ENCODE measurements around the gene BPI.
"Not testable (repeated sequence)": the region's sequence is repeated elsewhere in the genome, so short reads cannot be mapped to it uniquely, and the experiment has no call there.

BPI gene

DNA sequence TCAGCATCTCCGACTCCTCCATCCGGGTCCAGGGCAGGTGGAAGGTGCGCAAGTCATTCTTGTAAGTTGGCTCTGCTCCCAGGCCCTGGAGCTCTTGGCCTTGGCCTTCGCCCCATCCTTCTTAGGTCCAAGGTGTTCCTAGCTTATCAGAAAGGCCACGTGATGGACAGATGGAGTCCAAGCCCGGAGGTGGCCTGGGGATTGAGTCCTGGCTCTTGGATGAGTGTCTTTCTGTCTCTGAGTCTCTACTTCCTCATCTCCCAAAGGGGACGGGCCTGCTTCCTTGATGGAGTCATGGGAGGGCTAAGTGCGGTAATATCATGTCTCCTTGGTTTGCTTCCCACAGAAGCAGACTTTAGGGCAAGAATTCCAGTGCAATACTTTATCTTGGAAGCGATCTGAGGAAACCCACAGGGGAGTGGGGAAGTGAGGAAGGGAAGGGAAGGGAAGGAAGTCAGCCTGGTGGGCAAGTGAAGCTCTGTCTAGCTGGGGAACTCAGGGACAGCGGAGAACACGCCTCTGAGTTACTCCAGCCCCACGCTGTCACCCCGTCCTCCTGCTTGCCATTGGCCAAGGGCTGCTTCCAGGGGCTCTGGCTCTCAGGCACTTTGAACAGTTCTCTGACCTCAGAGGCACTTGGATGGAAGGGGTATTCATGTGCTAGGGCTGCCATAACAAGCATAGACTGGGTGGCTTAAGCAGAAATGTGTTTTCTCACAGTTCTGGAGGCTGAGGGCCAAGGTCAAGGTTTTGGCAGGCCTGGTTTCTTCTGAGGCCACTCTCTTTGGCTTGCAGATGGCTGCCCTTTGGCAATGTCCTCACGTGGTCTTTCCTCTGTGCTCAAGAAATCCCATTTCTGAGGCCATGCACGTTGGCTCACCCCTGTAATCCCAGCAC lies 47.2 kb downstream of the BPI start:
- DNase-seq (no peak), ATAC-seq (no peak)
- Mint-ChIP-seq H3K9me3 (no peaks in the 10 kb centered on the region), H3K27me3 (peaks cover 8% of the 10 kb centered on the region), H3K4me3 (no peak overlapping the region), H3K27ac (no peak overlapping the region), H3K4me1 (no peaks in the 10 kb centered on the region)

DNA sequence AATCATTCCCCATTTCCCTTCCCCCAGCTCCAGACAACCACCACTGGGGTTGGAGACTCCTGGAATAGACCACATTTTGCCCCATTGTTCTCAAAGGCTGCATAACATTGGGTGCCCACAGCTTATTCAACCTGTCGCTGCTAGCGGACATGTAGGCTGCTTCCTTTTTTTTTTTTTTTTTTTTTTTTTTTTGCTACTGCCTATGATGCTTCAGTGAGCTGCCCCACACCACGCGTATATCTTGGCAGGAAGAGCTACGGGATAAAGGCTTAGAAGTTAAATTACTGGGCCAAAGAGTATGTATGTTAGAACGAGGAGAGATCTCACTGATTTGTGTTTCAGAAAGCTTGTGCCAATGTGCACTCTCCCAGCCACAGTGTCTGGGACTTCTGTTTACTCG lies 49.4 kb downstream of the BPI start:
- Mint-ChIP-seq H3K9me3 (no peaks in the 10 kb centered on the region), H3K4me3 (no peak overlapping the region), H3K27ac (no peak overlapping the region), H3K4me1 (peaks cover 9% of the 10 kb centered on the region), H3K27me3 (peaks cover 8% of the 10 kb centered on the region)
- ATAC-seq (no peak), DNase-seq (no peak)

DNA sequence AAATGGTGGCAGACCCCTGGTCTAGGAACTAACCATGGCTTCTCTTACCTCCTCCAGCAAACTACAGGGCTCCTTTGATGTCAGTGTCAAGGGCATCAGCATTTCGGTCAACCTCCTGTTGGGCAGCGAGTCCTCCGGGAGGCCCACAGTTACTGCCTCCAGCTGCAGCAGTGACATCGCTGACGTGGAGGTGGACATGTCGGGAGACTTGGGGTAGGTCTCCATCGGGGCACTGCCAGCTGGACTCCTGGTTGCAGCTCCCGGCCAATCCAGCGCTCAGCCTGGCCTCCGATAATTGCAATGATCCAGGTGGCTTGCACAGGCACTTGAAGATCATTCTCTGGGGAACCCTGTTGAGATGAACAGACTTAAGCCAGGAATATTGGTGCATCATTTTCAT lies 50.3 kb downstream of the BPI start:
- H3K27ac Mint-ChIP-seq = no peak overlapping the region
- DNase-seq (no peak), ATAC-seq (no peak)
- no peaks in the 10 kb centered on the region for H3K9me3 Mint-ChIP-seq
- no peak overlapping the region for H3K4me3 Mint-ChIP-seq
- H3K4me1 Mint-ChIP-seq = peaks cover 9% of the 10 kb centered on the region
- H3K27me3 Mint-ChIP-seq = peaks cover 6% of the 10 kb centered on the region

DNA sequence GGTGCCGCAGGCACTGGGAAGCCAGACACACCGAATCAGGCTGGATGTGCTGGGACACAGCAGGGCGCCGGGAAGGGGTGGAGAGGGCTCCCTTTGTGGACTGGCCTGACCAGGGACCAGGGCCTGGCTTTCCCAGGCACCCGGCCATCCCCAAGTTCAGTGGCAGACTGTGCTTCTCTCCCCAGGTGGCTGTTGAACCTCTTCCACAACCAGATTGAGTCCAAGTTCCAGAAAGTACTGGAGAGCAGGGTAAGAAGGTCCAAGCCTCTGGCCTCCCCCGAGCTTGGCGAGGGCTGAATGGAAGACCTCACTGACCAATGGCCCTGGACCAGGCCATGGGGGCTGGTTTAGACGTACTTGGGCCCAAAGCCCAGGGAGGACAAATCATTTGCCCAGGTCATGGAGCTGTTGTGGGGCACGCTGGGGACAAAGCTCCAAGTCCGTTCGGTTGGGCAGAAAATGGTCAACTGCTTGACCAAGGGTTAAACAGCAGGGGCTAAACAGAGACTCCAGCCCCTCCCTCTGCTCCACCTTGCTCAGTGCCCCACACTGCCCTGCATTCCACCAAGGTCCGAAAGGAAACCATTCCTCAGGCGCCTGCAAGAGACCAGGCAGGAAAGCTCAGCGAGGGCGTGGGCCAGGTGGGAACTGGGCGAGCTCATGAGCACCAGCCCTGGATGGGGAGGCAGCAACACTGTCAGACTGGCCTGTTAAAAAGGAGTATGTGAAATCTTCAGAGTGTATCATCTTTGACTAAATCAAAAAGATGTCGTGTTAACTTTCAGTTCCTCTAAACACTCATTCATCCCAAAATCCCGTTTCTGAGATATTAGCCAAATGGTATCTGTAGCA lies 51.4 kb downstream of the BPI start:
- Mint-ChIP-seq H3K4me3 (no peak overlapping the region), H3K27me3 (no peaks in the 10 kb centered on the region), H3K4me1 (peaks cover 9% of the 10 kb centered on the region), H3K27ac (no peak overlapping the region), H3K9me3 (no peaks in the 10 kb centered on the region)
- DNase-seq (no peak), ATAC-seq (no peak)

DNA sequence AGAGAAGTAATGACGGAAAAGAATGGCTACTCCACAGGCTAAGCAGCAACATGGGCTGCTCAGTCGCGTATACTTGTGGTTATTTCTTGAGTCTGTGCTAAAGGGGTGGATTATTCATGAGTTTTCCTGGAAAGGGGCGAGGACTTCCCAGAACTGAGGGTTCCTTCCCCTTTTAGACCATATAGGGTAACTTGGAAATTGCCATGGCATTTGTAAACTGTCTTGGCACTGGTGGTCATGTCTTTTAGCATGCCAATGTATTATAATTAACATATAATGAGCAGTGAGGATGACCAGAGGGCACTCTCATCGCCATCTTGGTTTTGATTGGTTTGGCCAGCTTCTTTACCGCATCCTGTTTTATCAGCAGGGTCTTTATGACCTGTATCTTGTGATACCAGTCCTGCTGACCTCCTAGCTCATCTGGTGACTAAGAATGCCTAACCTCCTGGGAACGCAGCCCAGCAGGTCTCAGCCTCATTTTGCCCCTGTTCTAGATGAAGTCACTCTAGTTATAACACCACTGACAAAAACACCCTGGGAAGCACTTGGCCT lies 53.8 kb downstream of the BPI start:
- Mint-ChIP-seq H3K4me1 (peaks cover 9% of the 10 kb centered on the region), H3K27me3 (no peaks in the 10 kb centered on the region), H3K4me3 (no peak overlapping the region), H3K27ac (no peak overlapping the region), H3K9me3 (no peaks in the 10 kb centered on the region)
- ATAC-seq (peak; percentile 37), DNase-seq (peak in 1 of 2 donors; percentile 8)

DNA sequence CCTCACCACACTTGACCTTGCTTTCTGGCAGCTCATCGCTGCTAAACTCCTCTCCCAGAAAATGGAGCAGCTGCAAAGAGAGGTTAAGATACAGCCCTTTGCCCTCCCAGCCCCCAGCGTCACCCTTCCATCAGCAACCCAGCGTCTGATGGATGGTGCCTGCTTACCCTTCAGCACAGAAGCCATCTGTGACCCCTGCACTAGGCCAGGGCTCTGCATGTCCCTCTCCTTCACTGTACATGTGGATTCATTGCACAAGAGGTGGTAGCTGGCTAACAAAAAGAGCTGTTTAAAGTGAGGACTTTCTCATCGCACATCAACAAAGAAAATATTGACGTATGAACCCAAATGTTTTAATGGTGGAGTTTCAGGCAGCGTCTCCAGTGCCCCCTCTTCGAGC lies 54.6 kb downstream of the BPI start:
- no peaks in the 10 kb centered on the region for H3K9me3 Mint-ChIP-seq
- DNase-seq (no peak), ATAC-seq (no peak)
- H3K27ac Mint-ChIP-seq = peak overlapping the region in 1 of 2 donors; percentile 91
- H3K4me1 Mint-ChIP-seq = peaks cover 9% of the 10 kb centered on the region
- H3K27me3 Mint-ChIP-seq = no peaks in the 10 kb centered on the region
- H3K4me3 Mint-ChIP-seq = no peak overlapping the region

DNA sequence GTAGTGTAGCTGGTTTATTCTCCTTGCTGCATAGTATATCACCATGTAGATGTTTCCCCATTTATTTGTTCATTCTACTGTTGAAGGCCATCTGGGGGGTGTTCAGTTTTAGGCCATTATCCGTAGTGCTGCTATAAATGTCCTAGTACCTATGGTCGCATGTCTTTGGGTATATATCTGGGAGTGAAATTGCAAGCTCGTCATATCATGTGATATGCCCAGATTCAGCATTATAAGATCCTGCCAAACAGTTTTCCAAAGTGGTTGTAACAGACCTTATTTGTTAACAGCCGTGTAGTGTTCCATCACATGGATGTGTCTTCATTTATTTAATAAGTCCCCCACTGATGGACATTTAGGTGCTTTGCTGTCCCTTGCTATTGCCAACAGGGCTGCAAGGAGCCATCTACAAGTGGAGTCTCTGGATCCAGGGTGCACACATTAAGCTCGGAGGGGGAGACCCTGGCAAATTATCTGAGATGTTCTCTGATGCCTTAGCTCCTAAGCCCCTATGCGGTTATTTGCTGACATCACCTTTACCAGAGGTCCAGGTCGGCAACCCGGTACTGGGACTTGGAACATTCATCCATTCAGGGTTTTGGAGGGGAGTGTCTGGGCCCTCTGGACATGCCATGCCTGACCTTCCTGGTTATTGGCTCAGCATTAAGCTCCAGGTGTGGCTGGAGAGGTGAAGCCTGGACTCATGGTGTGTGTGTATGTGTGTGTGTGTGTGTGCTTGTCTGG lies 59.2 kb downstream of the BPI start:
- no peak for ATAC-seq
- no peaks in the 10 kb centered on the region for H3K4me1 Mint-ChIP-seq
- H3K4me3 Mint-ChIP-seq = no peak overlapping the region
- H3K27ac Mint-ChIP-seq = no peak overlapping the region
- peaks cover 5% of the 10 kb centered on the region for H3K27me3 Mint-ChIP-seq
- DNase-seq = no peak
- H3K9me3 Mint-ChIP-seq = no peaks in the 10 kb centered on the region

DNA sequence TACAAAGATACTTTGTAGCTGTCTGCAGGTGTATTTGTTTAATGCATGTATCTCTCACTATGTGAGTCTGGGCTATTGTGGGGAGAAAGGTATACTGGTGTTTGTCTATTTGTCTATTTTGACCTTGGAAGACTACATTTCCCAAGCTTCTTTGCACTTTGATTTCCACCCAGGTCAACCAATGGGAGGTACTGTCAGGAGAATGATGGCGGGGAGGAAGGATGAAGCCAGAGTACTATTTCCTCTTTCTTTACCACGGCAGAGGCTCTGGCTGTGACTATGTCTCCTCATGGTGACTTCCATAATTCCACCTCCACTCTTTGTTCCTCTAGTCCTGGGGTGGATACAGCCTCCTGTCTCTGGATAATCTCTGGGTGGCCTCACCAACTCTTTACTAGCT lies 65.4 kb downstream of the BPI start:
- Mint-ChIP-seq H3K27ac (no peak overlapping the region), H3K27me3 (peaks cover 5% of the 10 kb centered on the region), H3K4me1 (no peaks in the 10 kb centered on the region), H3K9me3 (no peaks in the 10 kb centered on the region), H3K4me3 (no peak overlapping the region)
- DNase-seq (no peak), ATAC-seq (no peak)

DNA sequence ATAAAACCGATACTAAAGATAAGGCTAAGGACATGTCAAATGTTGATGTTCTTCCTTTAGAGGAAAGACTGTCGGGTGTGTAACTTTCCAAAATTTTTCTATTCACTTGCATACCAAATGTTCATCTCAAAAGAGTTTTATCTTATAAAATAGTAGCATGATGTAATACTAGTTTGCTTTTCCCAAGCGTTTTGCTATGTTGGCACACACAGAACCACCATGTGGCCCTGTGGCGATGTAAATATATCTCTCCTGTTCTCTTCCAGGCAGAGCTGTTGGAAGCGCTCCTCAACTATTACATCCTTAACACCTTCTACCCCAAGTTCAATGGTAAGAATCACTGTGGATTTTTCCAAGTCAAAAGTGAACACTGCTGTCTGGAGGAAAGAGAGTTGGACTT lies 68.8 kb downstream of the BPI start:
- ATAC-seq (no peak), DNase-seq (no peak)
- H3K4me1 Mint-ChIP-seq = no peaks in the 10 kb centered on the region
- H3K9me3 Mint-ChIP-seq = no peaks in the 10 kb centered on the region
- H3K27me3 Mint-ChIP-seq = peaks cover under 1% of the 10 kb centered on the region
- H3K4me3 Mint-ChIP-seq = no peak overlapping the region
- H3K27ac Mint-ChIP-seq = no peak overlapping the region

DNA sequence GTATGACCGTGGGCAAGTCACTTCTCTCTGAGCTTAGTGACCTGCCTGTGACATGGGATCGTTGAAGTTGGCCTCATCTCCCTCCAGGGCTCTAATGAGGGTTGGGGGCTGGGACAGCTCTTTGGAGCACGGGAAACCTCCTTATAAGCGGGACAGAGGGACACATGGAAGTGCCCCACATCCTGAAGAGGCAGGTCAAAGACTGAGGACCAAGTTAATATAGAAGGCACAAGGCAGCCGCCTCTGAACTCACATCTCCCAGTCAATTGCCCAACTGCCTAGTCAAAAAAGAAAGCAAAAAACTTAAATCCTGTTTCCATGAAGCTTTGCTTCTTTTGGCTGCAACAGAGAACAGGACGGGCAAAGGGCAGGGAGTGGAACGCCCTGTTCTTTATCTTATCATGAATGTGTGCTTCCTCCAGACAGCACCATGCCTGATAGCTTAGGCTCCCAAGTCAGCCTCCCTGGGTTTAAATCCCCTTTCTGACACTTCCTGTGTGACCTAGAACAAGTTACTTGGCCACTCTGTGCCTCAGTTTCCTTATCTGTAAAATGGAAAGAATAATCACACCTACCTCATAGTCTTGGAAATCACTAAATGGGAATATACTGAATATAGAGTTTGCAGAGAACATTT lies 69.4 kb downstream of the BPI start:
- H3K4me3 Mint-ChIP-seq = no peak overlapping the region
- DNase-seq = no peak
- H3K9me3 Mint-ChIP-seq = no peaks in the 10 kb centered on the region

DNA sequence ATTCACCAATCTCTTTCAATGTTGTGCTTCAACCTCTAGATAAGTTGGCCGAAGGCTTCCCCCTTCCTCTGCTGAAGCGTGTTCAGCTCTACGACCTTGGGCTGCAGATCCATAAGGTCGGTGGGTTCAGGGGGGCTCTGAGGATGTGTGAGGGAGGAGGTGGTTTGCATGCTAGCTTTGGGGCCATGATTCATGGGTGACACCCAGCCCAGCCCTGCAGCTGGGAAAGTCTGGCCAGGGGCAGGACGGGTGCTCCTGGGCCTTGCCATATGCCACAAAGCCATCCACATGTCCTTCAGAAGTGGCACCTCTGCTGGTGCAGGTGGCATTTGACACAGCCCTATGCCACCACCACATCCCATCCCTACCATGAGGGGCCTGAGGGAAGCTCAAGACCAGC lies 69.9 kb downstream of the BPI start:
- Mint-ChIP-seq H3K27ac (no peak overlapping the region), H3K4me3 (no peak overlapping the region), H3K9me3 (no peaks in the 10 kb centered on the region), H3K4me1 (no peaks in the 10 kb centered on the region), H3K27me3 (no peaks in the 10 kb centered on the region)
- ATAC-seq (no peak), DNase-seq (no peak)

More for the DNA sequence above, 69.4 kb downstream of the BPI start:
- ATAC-seq = no peak
- Mint-ChIP-seq H3K4me1 (no peaks in the 10 kb centered on the region), H3K27ac (no peak overlapping the region), H3K27me3 (no peaks in the 10 kb centered on the region)

DNA sequence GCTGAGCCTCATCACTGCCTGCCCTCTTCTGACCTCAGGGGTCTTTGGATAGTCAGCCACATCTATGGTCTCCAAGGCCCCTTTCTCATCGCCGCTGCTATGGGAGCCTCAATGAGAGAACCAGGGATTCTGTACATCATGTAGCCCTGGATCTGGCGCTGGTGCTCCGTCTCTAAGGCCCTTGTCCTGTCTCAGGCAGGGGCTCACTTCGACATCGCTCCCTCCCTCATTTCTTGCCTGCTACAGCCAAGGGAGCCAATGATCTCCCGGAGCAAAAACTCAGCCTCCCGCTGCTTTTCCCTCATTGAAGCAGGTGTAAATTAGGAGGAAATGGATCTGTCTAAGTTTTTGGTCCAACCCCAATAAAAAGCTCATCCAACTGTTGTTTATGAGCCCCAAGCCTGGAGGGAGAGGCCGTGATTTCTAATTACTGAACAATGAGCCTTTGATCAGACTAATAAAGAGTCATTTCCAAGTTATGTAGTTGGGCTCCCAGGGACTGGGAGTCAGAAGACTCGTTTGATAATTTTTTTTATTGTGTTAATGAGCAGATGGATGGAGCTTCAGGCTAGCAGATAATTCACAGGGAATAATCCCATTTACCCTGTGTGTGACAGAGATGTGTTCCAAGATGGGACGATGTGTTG lies 73.2 kb downstream of the BPI start:
- Mint-ChIP-seq H3K27me3 (peaks cover 5% of the 10 kb centered on the region), H3K4me3 (no peak overlapping the region), H3K27ac (no peak overlapping the region), H3K9me3 (no peaks in the 10 kb centered on the region), H3K4me1 (no peaks in the 10 kb centered on the region)
- DNase-seq (no peak), ATAC-seq (no peak)

DNA sequence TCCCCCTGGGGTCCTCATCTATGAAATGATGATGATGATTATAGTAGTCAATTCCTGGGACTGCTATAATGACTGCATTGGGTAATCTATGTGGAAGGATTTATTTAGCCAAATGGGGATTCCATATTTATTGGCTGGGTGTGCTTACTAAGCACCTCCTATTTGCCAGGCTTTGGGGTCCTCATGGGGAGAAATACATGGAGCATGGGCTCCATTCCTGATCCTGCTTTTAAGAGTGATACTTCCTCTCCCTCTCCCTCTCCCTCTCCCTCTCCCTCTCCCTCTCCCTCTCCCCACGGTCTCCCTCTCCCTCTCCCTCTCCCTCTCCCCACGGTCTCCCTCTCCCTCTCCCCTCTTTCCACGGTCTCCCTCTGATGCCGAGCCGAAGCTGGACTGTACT lies 73.9 kb downstream of the BPI start:
- H3K4me1 Mint-ChIP-seq, ATAC-seq, H3K27me3 Mint-ChIP-seq, H3K9me3 Mint-ChIP-seq, DNase-seq, H3K27ac Mint-ChIP-seq, H3K4me3 Mint-ChIP-seq: not testable (repeated sequence)

DNA sequence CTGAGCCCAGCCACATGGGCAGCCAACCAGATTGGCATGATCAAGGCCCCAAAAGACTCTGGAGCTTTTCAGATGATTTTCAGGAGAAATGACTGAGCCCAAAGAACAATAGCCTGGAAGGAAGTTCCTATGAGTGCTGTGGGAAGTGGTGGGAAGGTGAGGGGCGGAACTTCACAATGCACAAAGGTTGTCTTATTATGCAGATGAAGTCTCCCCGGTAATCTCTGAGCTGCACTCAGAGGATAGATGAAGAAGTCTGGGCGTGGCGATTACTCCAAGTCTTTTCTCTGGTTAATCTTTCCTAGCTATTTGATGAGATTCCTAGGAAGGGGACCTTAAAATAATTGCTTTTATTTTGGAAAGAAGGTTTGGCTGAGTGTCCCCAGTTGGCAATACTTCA lies 79.2 kb downstream of the BPI start:
- no peak for DNase-seq
- Mint-ChIP-seq H3K27ac (no peak overlapping the region), H3K4me1 (no peaks in the 10 kb centered on the region), H3K4me3 (no peak overlapping the region), H3K27me3 (peaks cover 8% of the 10 kb centered on the region), H3K9me3 (no peaks in the 10 kb centered on the region)
- ATAC-seq = no peak

DNA sequence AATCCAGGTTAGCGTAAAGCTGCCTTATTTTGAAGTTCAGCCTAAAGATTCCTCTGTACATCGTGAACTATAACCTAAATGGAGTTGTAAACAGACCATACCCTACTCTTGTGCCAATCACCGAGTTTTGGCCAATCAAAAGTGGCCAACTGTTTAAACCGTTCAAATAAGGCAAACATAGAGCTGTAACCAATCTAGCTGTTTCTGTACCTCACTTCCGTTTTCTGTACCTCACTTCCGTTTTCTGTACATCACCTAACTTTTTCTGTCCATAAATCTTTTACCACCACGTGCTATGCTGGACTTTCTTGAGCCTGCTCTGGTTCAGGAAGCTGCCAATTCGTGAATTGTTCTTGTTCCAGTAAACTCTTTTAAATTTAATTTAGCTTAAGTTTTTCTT lies 82.0 kb downstream of the BPI start:
- no peak overlapping the region for H3K4me3 Mint-ChIP-seq
- ATAC-seq (no peak), DNase-seq (no peak)
- no peak overlapping the region for H3K27ac Mint-ChIP-seq
- H3K4me1 Mint-ChIP-seq = no peaks in the 10 kb centered on the region
- peaks cover 18% of the 10 kb centered on the region for H3K27me3 Mint-ChIP-seq
- H3K9me3 Mint-ChIP-seq = no peaks in the 10 kb centered on the region

Measured in stimulated activated naive CD8-positive, alpha-beta T cell treated with anti-CD3 and anti-CD28 coated beads, Interleukin-15, amount 100 ng/mL, for 72 hours (primary cell).